ENCODE data around the gene SLC6A1. TPM values are rescaled to one million over a fixed set of nuclear protein-coding genes. Genes with fewer than 3 reads are reported as not detected.

SLC6A1 gene
- total and polyA plus RNA-seq, 4 donors = 16.0 to 71.9 (median 33.8) TPM

- H3K9ac ChIP-seq (ENCODE audit: low read depth in 1 of 2, low read length in 2 of 2) = no peak overlapping the region
- no peak for TF ChIP-seq RXRA (IDR thresholded peaks at IDR 0.05)
- TF ChIP-seq MAX (IDR thresholded peaks at IDR 0.05) = no peak
- no peak for TF ChIP-seq YY1 (IDR thresholded peaks at IDR 0.05)
- no peak for TF ChIP-seq HNF4G (IDR thresholded peaks at IDR 0.05)
- no peak for TF ChIP-seq HNF4A (conservative IDR thresholded peaks at IDR 0.05)
- TF ChIP-seq, protein P1, sequence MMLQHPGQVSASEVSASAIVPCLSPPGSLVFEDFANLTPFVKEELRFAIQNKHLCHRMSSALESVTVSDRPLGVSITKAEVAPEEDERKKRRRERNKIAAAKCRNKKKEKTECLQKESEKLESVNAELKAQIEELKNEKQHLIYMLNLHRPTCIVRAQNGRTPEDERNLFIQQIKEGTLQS (IDR thresholded peaks at IDR 0.05) = no peak
- TF ChIP-seq NR2F2 (IDR thresholded peaks at IDR 0.05) = no peak
- no peak for TF ChIP-seq GABPA (IDR thresholded peaks at IDR 0.05 in 1 of 2, conservative IDR thresholded peaks at IDR 0.05 in 1 of 2)
- no peak for TF ChIP-seq SP1 (IDR thresholded peaks at IDR 0.05)
- no peak for TF ChIP-seq JUND (IDR thresholded peaks at IDR 0.05)
- TF ChIP-seq EGR1 (IDR thresholded peaks at IDR 0.05; ENCODE audit: low read depth in 2 of 2) = no peak
- TF ChIP-seq FOXA2 (IDR thresholded peaks at IDR 0.05) = no peak
- TF ChIP-seq ZBTB33 (IDR thresholded peaks at IDR 0.05) = no peak
- TF ChIP-seq CTCF (IDR thresholded peaks at IDR 0.05; ENCODE audit: low read depth, low read length, missing input control) = no peak
- TF ChIP-seq FOXA1 (IDR thresholded peaks at IDR 0.05) = no peak
- TF ChIP-seq TAF1 (conservative IDR thresholded peaks at IDR 0.05) = no peak
- no peak for TF ChIP-seq RAD21 (IDR thresholded peaks at IDR 0.05)
- no peak for TF ChIP-seq REST (IDR thresholded peaks at IDR 0.05)
- no peaks in the 10 kb centered on the region for H3K36me3 ChIP-seq (ENCODE audit: control insufficient read depth in 4 of 4, insufficient read depth in 3 of 4, low read depth in 1 of 4, low read length in 3 of 4)
- no peak overlapping the region for H3K27ac ChIP-seq (ENCODE audit: low read depth in 1 of 2, low read length in 2 of 2)
- 92% methylated on average over 26 of the region's 26 CpGs for WGBS
- no peaks in the 10 kb centered on the region for H3K27me3 ChIP-seq (ENCODE audit: control insufficient read depth in 4 of 4, insufficient read depth in 4 of 4, low read length in 3 of 4)
- no peak overlapping the region for H3K4me3 ChIP-seq (ENCODE audit: low read depth in 1 of 3, low read length in 3 of 3)
- no peaks in the 10 kb centered on the region for H3K4me1 ChIP-seq (ENCODE audit: control insufficient read depth in 4 of 4, insufficient read depth in 4 of 4, low read length in 3 of 4)
- H3K9me3 ChIP-seq (ENCODE audit: control insufficient read depth in 4 of 4, low read length in 3 of 4) = no peaks in the 10 kb centered on the region
- DNase-seq (ENCODE audit: low spot score) = no peak
These were observed 78.7 kb downstream of the SLC6A1 start for GRCh38 chr3:11071096-11071755.

All from liver (tissue), 9 donors.